C1 segment of cervical spinal cord (tissue), 14 donors: ENCODE data around the gene PRKD2.
"Not testable (repeated sequence)": the region's sequence is repeated elsewhere in the genome, so short reads cannot be mapped to it uniquely, and the experiment has no call there.

Experiments
- DNase-seq, 14 donors: peaks; one replicate each; lab custom pipeline; 2025; lab: John Stamatoyannopoulos, UW

Gene PRKD2

GRCh38 chr19:46712768-46713338 is 4.1 kb downstream of the PRKD2 start:
- not testable (repeated sequence) for DNase-seq

GRCh38 chr19:46710687-46711086 is 6.2 kb downstream of the PRKD2 start:
- DNase-seq = no peak

- DNase-seq = peak in 11 of 14 donors; percentile 10 to 52 (median 25)
Measured at GRCh38 chr19:46704379-46705076, 12.4 kb downstream of the PRKD2 start.

GRCh38 chr19:46700704-46701103 is 16.2 kb downstream of the PRKD2 start:
- no peak for DNase-seq

- DNase-seq = no peak
Measured at GRCh38 chr19:46698395-46699321, 18.3 kb downstream of the PRKD2 start.

GRCh38 chr19:46697204-46697960 is 19.5 kb downstream of the PRKD2 start:
- peak in 10 of 14 donors; percentile 4 to 46 (median 19) for DNase-seq

- no peak for DNase-seq
Measured at GRCh38 chr19:46696866-46697203, 20.1 kb downstream of the PRKD2 start.

- no peak for DNase-seq
Measured at GRCh38 chr19:46696052-46696451, 20.9 kb downstream of the PRKD2 start.

GRCh38 chr19:46693760-46694159 is 23.2 kb downstream of the PRKD2 start:
- no peak for DNase-seq

- DNase-seq = no peak
Measured at GRCh38 chr19:46692918-46693722, 23.8 kb downstream of the PRKD2 start.

GRCh38 chr19:46691948-46692347 is 25.0 kb downstream of the PRKD2 start:
- no peak for DNase-seq

- DNase-seq = no peak
Measured at GRCh38 chr19:46691104-46691503, 25.8 kb downstream of the PRKD2 start.

GRCh38 chr19:46689358-46689757 is 27.6 kb downstream of the PRKD2 start:
- DNase-seq = no peak

- no peak for DNase-seq
Measured at GRCh38 chr19:46687438-46688145, 29.3 kb downstream of the PRKD2 start.

GRCh38 chr19:46685189-46685588 is 31.7 kb downstream of the PRKD2 start:
- DNase-seq = no peak

- no peak for DNase-seq
Measured at GRCh38 chr19:46678110-46678732, 38.7 kb downstream of the PRKD2 start.

- DNase-seq = no peak
Measured at GRCh38 chr19:46674416-46675178, 42.3 kb downstream of the PRKD2 start.

GRCh38 chr19:46670813-46671212 is 46.1 kb downstream of the PRKD2 start:
- DNase-seq = no peak

GRCh38 chr19:46668662-46669061 is 48.3 kb downstream of the PRKD2 start:
- no peak for DNase-seq
